IPS-20b (cell line): ENCODE results near the gene PLAU.
"Not testable (repeated sequence)": the region's sequence is repeated elsewhere in the genome, so short reads cannot be mapped to it uniquely, and the experiment has no call there.

Experiments used
- H3K27ac ChIP-seq: one replicate; pipeline ENCODE4 v1.5.1; 2013; ENCODE audit warnings: low read length
- H3K27me3 ChIP-seq: 2 replicates; pipeline ENCODE4 v1.6.1; 2013; ENCODE audit warnings: mild to moderate bottlenecking, low read length, inconsistent platforms; ENCODE audit not compliant: insufficient read depth
- H3K36me3 ChIP-seq: 2 replicates; pipeline ENCODE4 v1.6.1; 2013; ENCODE audit warnings: low read depth, mild to moderate bottlenecking, inconsistent platforms, low read length, moderate library complexity; ENCODE audit not compliant: insufficient read depth
- H3K4me1 ChIP-seq: 2 replicates; pipeline ENCODE4 v1.6.1; 2013; ENCODE audit warnings: mild to moderate bottlenecking, control low read depth, inconsistent platforms, low read length, moderate library complexity; ENCODE audit not compliant: insufficient read depth
- H3K4me3 ChIP-seq: 2 replicates; pipeline ENCODE4 v1.5.1; 2013; ENCODE audit warnings: mild to moderate bottlenecking, low read length, inconsistent platforms
- H3K9ac ChIP-seq: 2 replicates; pipeline ENCODE4 v1.6.1; 2013; ENCODE audit warnings: low read depth, mild to moderate bottlenecking, inconsistent platforms, low read length, moderate library complexity
- H3K9me3 ChIP-seq: 2 replicates; pipeline ENCODE4 v1.6.1; 2013; ENCODE audit warnings: mild to moderate bottlenecking, low read depth, low read length, inconsistent platforms; ENCODE audit not compliant: insufficient read depth

PLAU gene

GRCh38 chr10:73950155-73950948 lies 39.4 kb downstream of the PLAU start:
- Histone ChIP-seq H3K36me3 (no peaks in the 10 kb centered on the region), H3K9me3 (no peaks in the 10 kb centered on the region), H3K27ac (no peak overlapping the region), H3K4me1 (peaks cover 4% of the 10 kb centered on the region; the same call in 1 of the 2 replicates), H3K27me3 (no peaks in the 10 kb centered on the region), H3K4me3 (no peak overlapping the region), H3K9ac (no peak overlapping the region)

DNA sequence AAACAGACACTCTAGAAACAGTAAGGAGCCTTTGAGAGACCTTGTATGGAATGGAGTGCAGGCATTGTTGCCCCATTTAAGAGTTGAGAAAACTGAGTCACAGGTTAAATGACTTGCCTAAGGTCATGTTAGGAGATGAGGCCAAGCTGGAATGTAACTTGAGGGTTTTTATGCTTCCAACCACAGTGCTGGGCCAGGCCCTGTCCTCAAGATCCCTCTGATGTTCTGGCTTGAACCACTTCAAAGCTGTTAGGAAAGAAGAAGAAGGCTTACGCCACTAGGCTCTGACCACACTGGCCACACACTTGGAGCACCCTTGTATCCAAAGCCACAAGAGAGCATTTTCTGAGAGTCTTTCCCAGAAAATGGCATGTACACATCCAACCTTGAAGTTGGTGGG lies 42.7 kb downstream of the PLAU start:
- H3K9ac ChIP-seq = no peak overlapping the region
- no peak overlapping the region for H3K27ac ChIP-seq
- H3K27me3 ChIP-seq = no peaks in the 10 kb centered on the region
- H3K9me3 ChIP-seq = no peaks in the 10 kb centered on the region
- no peak overlapping the region for H3K4me3 ChIP-seq
- H3K4me1 ChIP-seq = peaks cover 13% of the 10 kb centered on the region; the same call in 1 of the 2 replicates
- no peaks in the 10 kb centered on the region for H3K36me3 ChIP-seq

DNA sequence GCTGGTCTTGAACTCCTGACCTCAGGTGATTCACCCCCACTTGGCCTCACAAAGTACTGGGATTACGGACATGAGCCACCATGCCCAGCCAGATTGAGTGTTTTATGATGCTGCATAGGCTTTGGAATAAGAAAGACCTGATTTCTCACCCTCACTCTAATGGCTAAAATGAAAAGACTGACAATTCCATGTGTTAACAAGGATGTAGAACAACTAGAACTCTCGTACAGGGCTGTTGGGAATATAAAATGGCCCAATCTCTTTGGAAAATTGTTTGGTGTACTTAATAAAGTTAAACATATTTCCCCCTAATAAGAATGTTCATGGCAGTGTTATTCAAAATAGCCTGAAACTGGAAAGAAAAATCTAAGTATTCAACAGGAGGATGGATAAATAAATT lies 43.8 kb downstream of the PLAU start:
- H3K9me3 ChIP-seq = no peaks in the 10 kb centered on the region
- no peaks in the 10 kb centered on the region for H3K27me3 ChIP-seq
- H3K4me1 ChIP-seq = peaks cover 13% of the 10 kb centered on the region; the same call in 1 of the 2 replicates
- no peaks in the 10 kb centered on the region for H3K36me3 ChIP-seq
- H3K27ac ChIP-seq = no peak overlapping the region
- no peak overlapping the region for H3K4me3 ChIP-seq
- no peak overlapping the region for H3K9ac ChIP-seq

DNA sequence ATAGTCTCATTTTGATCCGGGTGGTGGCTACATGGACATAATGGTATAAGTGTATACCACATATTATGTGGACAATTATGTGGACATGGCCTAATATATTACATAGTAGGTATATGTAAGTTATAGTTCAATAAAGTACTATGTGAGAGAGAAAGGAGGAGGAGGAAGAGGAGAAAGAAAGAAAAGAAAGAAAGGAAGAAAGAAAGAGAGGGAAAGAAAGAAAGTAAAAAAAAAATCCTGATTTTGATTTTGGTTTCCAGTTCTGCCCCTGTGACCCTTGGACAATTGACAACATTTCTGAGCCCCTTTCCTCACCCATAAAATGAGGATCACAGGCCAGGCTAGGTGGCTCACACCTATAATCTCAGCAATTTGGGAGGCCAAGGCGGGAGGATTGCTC lies 44.8 kb downstream of the PLAU start:
- no peak overlapping the region for H3K4me3 ChIP-seq
- no peak overlapping the region for H3K9ac ChIP-seq
- H3K27me3 ChIP-seq = no peaks in the 10 kb centered on the region
- H3K4me1 ChIP-seq = peaks cover 8% of the 10 kb centered on the region; the same call in 1 of the 2 replicates
- H3K9me3 ChIP-seq = no peaks in the 10 kb centered on the region
- H3K36me3 ChIP-seq = no peaks in the 10 kb centered on the region
- no peak overlapping the region for H3K27ac ChIP-seq

DNA sequence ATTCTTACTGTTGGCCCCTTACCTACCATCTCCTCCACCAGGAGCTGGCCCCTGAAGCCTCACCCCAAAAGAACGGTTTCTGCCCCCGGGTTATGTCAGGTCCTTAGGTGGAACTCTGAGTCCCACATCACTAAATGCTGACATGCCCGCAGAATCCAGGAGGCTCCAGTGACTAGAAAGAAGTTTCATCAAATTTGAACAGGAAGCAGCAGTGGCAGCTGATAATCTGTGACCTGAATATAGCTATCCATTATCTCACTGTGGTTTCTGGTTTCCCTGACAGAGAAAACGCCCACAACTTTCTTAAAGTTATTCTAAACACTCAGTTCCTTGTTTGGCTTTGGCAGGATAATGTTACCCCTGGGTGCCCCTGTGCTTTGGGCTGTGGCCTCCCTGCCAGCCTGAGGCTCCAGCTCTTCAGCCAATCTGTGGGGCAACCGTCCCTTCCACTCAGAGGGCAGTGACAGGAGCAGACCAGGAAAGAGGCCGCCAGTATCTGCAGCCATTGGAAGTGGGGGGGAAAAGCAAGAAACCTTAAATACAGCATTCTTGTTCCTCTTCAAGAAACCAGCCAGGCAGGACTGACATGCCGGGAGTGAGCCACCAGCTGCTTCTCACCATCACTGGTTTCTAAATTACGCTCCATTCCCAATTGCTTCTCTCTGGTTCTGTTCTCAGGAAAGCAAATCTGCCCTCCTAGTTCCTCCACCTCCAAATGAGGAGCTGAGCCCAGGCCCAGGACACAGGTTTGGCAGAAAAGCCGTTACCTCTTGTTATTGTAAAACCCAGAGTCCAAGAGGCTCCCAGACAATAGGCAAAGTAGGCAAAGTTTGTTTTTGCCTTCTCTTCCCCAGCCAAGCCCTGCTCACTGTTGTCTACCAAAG lies 45.8 kb downstream of the PLAU start:
- Histone ChIP-seq H3K36me3 (no peaks in the 10 kb centered on the region), H3K27me3 (no peaks in the 10 kb centered on the region), H3K9me3 (no peaks in the 10 kb centered on the region), H3K27ac (no peak overlapping the region), H3K4me1 (peaks cover 8% of the 10 kb centered on the region; the same call in 1 of the 2 replicates), H3K4me3 (no peak overlapping the region), H3K9ac (peak overlapping the region; percentile 21; the same call in 1 of the 2 replicates)

- Histone ChIP-seq H3K4me1 (peaks cover 8% of the 10 kb centered on the region; the same call in 1 of the 2 replicates), H3K9me3 (no peaks in the 10 kb centered on the region), H3K27me3 (no peaks in the 10 kb centered on the region), H3K9ac (no peak overlapping the region), H3K27ac (no peak overlapping the region), H3K36me3 (no peaks in the 10 kb centered on the region), H3K4me3 (no peak overlapping the region)
These were observed 48.7 kb downstream of the PLAU start for GRCh38 chr10:73959484-73960243.

GRCh38 chr10:73962386-73962785 lies 51.5 kb downstream of the PLAU start:
- H3K4me3 ChIP-seq = no peak overlapping the region
- no peaks in the 10 kb centered on the region for H3K36me3 ChIP-seq
- H3K9ac ChIP-seq = no peak overlapping the region
- H3K9me3 ChIP-seq = no peaks in the 10 kb centered on the region
- peaks cover 16% of the 10 kb centered on the region; the same call in 1 of the 2 replicates for H3K4me1 ChIP-seq
- H3K27ac ChIP-seq = no peak overlapping the region
- H3K27me3 ChIP-seq = no peaks in the 10 kb centered on the region

GRCh38 chr10:73963533-73963932 lies 52.6 kb downstream of the PLAU start:
- H3K4me3 ChIP-seq, H3K27ac ChIP-seq, H3K9ac ChIP-seq, H3K36me3 ChIP-seq, H3K9me3 ChIP-seq, H3K27me3 ChIP-seq: not testable (repeated sequence)
- peaks cover 27% of the 10 kb centered on the region for H3K4me1 ChIP-seq

DNA sequence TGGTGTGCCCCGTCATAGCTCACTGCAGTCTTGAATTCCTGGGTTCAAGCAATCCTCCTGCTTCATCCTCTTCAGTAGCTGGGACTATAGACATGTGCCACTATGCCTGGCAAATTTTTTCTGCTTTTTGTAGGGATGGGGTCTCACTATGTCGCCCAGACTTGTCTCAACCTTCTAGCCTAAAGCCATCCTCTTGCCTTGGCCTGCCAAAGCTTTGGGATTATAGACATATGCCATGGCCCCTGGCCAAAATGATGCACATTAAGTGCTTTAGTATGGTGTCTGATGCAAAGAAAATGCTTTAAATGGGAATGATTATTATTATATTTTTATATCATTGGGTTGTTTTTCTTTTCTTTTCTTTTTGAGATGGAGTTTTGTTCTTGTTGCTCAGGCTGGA lies 53.8 kb downstream of the PLAU start:
- Histone ChIP-seq H3K9ac (peak overlapping the region; percentile 92; the same call in 1 of the 2 replicates), H3K36me3 (no peaks in the 10 kb centered on the region), H3K4me3 (no peak overlapping the region), H3K27ac (peak overlapping the region; percentile 99), H3K27me3 (no peaks in the 10 kb centered on the region), H3K9me3 (no peaks in the 10 kb centered on the region), H3K4me1 (peaks cover 36% of the 10 kb centered on the region)

- Histone ChIP-seq H3K9ac (peak overlapping the region; percentile 92), H3K4me3 (peak overlapping the region; percentile 54; the same call in 1 of the 2 replicates), H3K27ac (peak overlapping the region; percentile 99), H3K4me1 (peaks cover 36% of the 10 kb centered on the region)
- H3K36me3 ChIP-seq, H3K27me3 ChIP-seq, H3K9me3 ChIP-seq: not testable (repeated sequence)
These were observed 54.4 kb downstream of the PLAU start for GRCh38 chr10:73965267-73965889.
